Measurements from ENCODE around the gene MARCHF4.

Gene MARCHF4

GRCh38 chr2:216362730-216363129 is 9.6 kb downstream of the MARCHF4 start (continued):
- TF ChIP-seq ZBTB17 (tag by site-specific recombination; IDR thresholded peaks at IDR 0.05): no peak
- TF ChIP-seq KLF16 (tag by site-specific recombination; IDR thresholded peaks at IDR 0.05): no peak
- TF ChIP-seq SP7 (tag by site-specific recombination; IDR thresholded peaks at IDR 0.05): no peak
- no peak for TF ChIP-seq GLI4 (tag by site-specific recombination; IDR thresholded peaks at IDR 0.05)
- no peak for TF ChIP-seq ZFP41 (tag by site-specific recombination; IDR thresholded peaks at IDR 0.05; ENCODE audit: borderline replicate concordance)
- no peak for TF ChIP-seq ZFP37 (tag by site-specific recombination; IDR thresholded peaks at IDR 0.05)
- peak; percentile 69 for TF ChIP-seq PRDM1 (tag by site-specific recombination; IDR thresholded peaks at IDR 0.05)
- TF ChIP-seq ZSCAN16 (tag by site-specific recombination; IDR thresholded peaks at IDR 0.05): no peak
- TF ChIP-seq ZNF24 (tag by site-specific recombination; IDR thresholded peaks at IDR 0.05): no peak
- TF ChIP-seq ZBTB49 (tag by site-specific recombination; IDR thresholded peaks at IDR 0.05; ENCODE audit: low read depth): no peak
- TF ChIP-seq ZNF335 (tag by site-specific recombination; conservative IDR thresholded peaks at IDR 0.05): no peak
- no peak for TF ChIP-seq ZNF146 (tag by site-specific recombination; IDR thresholded peaks at IDR 0.05)
- no peak for TF ChIP-seq ZNF223 (tag by site-specific recombination; IDR thresholded peaks at IDR 0.05)
- no peak for TF ChIP-seq ZNF140 (tag by site-specific recombination; IDR thresholded peaks at IDR 0.05)
- no peak for TF ChIP-seq ZNF366 (tag by site-specific recombination; conservative IDR thresholded peaks at IDR 0.05)
- TF ChIP-seq ZNF473 (tag by site-specific recombination; IDR thresholded peaks at IDR 0.05): no peak
- no peak for TF ChIP-seq GLIS1 (tag by site-specific recombination; IDR thresholded peaks at IDR 0.05)
- no peak for TF ChIP-seq YY2 (tag by site-specific recombination; IDR thresholded peaks at IDR 0.05)
- TF ChIP-seq PRDM10 (tag by site-specific recombination; IDR thresholded peaks at IDR 0.05): peak; percentile 67; the same call in 1 of the 2 replicates
- TF ChIP-seq ZNF530 (tag by site-specific recombination; IDR thresholded peaks at IDR 0.05; ENCODE audit: low read depth): no peak
- TF ChIP-seq ZBTB8A (tag by site-specific recombination; IDR thresholded peaks at IDR 0.05): no peak
- no peak for TF ChIP-seq ZNF777 (tag by site-specific recombination; IDR thresholded peaks at IDR 0.05; ENCODE audit: borderline replicate concordance)
- TF ChIP-seq MZF1 (tag by site-specific recombination; IDR thresholded peaks at IDR 0.05; ENCODE audit: borderline replicate concordance): 0 out of 2 replicates have a peak, but pooled peaks have one; percentile 30
- TF ChIP-seq ZNF596 (tag by site-specific recombination; IDR thresholded peaks at IDR 0.05): no peak
- TF ChIP-seq, protein P1, sequence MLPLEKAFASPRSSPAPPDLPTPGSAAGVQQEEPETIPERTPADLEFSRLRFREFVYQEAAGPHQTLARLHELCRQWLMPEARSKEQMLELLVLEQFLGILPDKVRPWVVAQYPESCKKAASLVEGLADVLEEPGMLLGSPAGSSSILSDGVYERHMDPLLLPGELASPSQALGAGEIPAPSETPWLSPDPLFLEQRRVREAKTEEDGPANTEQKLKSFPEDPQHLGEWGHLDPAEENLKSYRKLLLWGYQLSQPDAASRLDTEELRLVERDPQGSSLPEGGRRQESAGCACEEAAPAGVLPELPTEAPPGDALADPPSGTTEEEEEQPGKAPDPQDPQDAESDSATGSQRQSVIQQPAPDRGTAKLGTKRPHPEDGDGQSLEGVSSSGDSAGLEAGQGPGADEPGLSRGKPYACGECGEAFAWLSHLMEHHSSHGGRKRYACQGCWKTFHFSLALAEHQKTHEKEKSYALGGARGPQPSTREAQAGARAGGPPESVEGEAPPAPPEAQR (tag by site-specific recombination; IDR thresholded peaks at IDR 0.05): no peak
- TF ChIP-seq, protein P2, sequence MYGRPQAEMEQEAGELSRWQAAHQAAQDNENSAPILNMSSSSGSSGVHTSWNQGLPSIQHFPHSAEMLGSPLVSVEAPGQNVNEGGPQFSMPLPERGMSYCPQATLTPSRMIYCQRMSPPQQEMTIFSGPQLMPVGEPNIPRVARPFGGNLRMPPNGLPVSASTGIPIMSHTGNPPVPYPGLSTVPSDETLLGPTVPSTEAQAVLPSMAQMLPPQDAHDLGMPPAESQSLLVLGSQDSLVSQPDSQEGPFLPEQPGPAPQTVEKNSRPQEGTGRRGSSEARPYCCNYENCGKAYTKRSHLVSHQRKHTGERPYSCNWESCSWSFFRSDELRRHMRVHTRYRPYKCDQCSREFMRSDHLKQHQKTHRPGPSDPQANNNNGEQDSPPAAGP (tag by site-specific recombination; IDR thresholded peaks at IDR 0.05): no peak
- TF ChIP-seq ATF2 (tag by site-specific recombination; IDR thresholded peaks at IDR 0.05; ENCODE audit: low read depth): no peak
- TF ChIP-seq ZNF768 (tag by site-specific recombination; IDR thresholded peaks at IDR 0.05): no peak
- no peak for TF ChIP-seq ZNF211 (tag by site-specific recombination; IDR thresholded peaks at IDR 0.05; ENCODE audit: low read depth)
- TF ChIP-seq SP2 (tag by site-specific recombination; IDR thresholded peaks at IDR 0.05): no peak
- TF ChIP-seq HOXA7 (CRISPR knock-in tag; IDR thresholded peaks at IDR 0.05; ENCODE audit: borderline replicate concordance): no peak
- no peak for TF ChIP-seq ZNF791 (tag by site-specific recombination; IDR thresholded peaks at IDR 0.05)
- TF ChIP-seq ZNF514 (tag by site-specific recombination; IDR thresholded peaks at IDR 0.05): no peak
- TF ChIP-seq ZNF2 (tag by site-specific recombination; IDR thresholded peaks at IDR 0.05): no peak
